ENCODE data around the gene PCGF3. TPM values are rescaled to one million over a fixed set of nuclear protein-coding genes. Genes with fewer than 3 reads are reported as not detected.
"Not testable (repeated sequence)": the region's sequence is repeated elsewhere in the genome, so short reads cannot be mapped to it uniquely, and the experiment has no call there.

Gene PCGF3
- total RNA-seq, 1 experiment from 2014 or later: 34.1 TPM

- in situ Hi-C loops (cut with HindIII; ENCODE audit: low sequenced_read_pairs): no loop called here
- no peak for DNase-seq (ENCODE audit: low spot score)
These were observed 5.6 kb upstream of the PCGF3 start for GRCh38 chr4:699816-700580.

GRCh38 chr4:700587-701264 is 4.9 kb upstream of the PCGF3 start:
- DNase-seq (ENCODE audit: low spot score): no peak
- in situ Hi-C loops (cut with HindIII; ENCODE audit: low sequenced_read_pairs): no loop called here

- DNase-seq (ENCODE audit: low spot score): no peak
- in situ Hi-C loops (cut with HindIII; ENCODE audit: low sequenced_read_pairs): no loop called here
These were observed 3.0 kb upstream of the PCGF3 start for GRCh38 chr4:702618-703048.

GRCh38 chr4:703336-704197 is 2.1 kb upstream of the PCGF3 start:
- no peak for DNase-seq (ENCODE audit: low spot score)
- in situ Hi-C loops (cut with HindIII; ENCODE audit: low sequenced_read_pairs): no loop called here

- DNase-seq (ENCODE audit: low spot score): no peak
- in situ Hi-C loops (cut with HindIII; ENCODE audit: low sequenced_read_pairs): no loop called here
These were observed 1.3 kb upstream of the PCGF3 start for GRCh38 chr4:704198-704891.

- in situ Hi-C loops (cut with HindIII; ENCODE audit: low sequenced_read_pairs): no loop called here
- no peak for DNase-seq (ENCODE audit: low spot score)
These were observed 708 bp upstream of the PCGF3 start for GRCh38 chr4:704971-705277.

- in situ Hi-C loops (cut with HindIII; ENCODE audit: low sequenced_read_pairs); DNase-seq (ENCODE audit: low spot score): not testable (repeated sequence)
These were observed 526 bp downstream of the PCGF3 start for GRCh38 chr4:706083-706633.

GRCh38 chr4:706834-707598 is 1.4 kb downstream of the PCGF3 start:
- no peak for DNase-seq (ENCODE audit: low spot score)
- in situ Hi-C loops (cut with HindIII; ENCODE audit: low sequenced_read_pairs): no loop called here

- in situ Hi-C loops (cut with HindIII; ENCODE audit: low sequenced_read_pairs): no loop called here
These were observed 2.4 kb downstream of the PCGF3 start for GRCh38 chr4:707929-708630.

GRCh38 chr4:708631-708933 is 3.0 kb downstream of the PCGF3 start:
- no peak for DNase-seq (ENCODE audit: low spot score)
- in situ Hi-C loops (cut with HindIII; ENCODE audit: low sequenced_read_pairs): no loop called here

More at GRCh38 chr4:707929-708630, 2.4 kb downstream of the PCGF3 start:
- DNase-seq (ENCODE audit: low spot score): no peak

- in situ Hi-C loops (cut with HindIII; ENCODE audit: low sequenced_read_pairs): no loop called here
These were observed 3.7 kb downstream of the PCGF3 start for GRCh38 chr4:709348-709747.

GRCh38 chr4:710116-710515 is 4.5 kb downstream of the PCGF3 start:
- in situ Hi-C loops (cut with HindIII; ENCODE audit: low sequenced_read_pairs): no loop called here
- DNase-seq (ENCODE audit: low spot score): no peak

More at GRCh38 chr4:709348-709747, 3.7 kb downstream of the PCGF3 start:
- no peak for DNase-seq (ENCODE audit: low spot score)

- no peak for DNase-seq (ENCODE audit: low spot score)
- in situ Hi-C loops (cut with HindIII; ENCODE audit: low sequenced_read_pairs): no loop called here
These were observed 5.3 kb downstream of the PCGF3 start for GRCh38 chr4:710916-711315.

GRCh38 chr4:712093-712492 is 6.5 kb downstream of the PCGF3 start:
- no peak for DNase-seq (ENCODE audit: low spot score)
- in situ Hi-C loops (cut with HindIII; ENCODE audit: low sequenced_read_pairs): no loop called here

- in situ Hi-C loops (cut with HindIII; ENCODE audit: low sequenced_read_pairs): no loop called here
- no peak for DNase-seq (ENCODE audit: low spot score)
These were observed 7.4 kb downstream of the PCGF3 start for GRCh38 chr4:712916-713632.

GRCh38 chr4:714087-714486 is 8.5 kb downstream of the PCGF3 start:
- in situ Hi-C loops (cut with HindIII; ENCODE audit: low sequenced_read_pairs): no loop called here
- DNase-seq (ENCODE audit: low spot score): no peak

- in situ Hi-C loops (cut with HindIII; ENCODE audit: low sequenced_read_pairs): no loop called here
- no peak for DNase-seq (ENCODE audit: low spot score)
These were observed 12.1 kb downstream of the PCGF3 start for GRCh38 chr4:717601-718320.
